Measurements from ENCODE around the gene CNR1. TPM values are rescaled to one million over a fixed set of nuclear protein-coding genes. Genes with fewer than 3 reads are reported as not detected.

Gene CNR1
- total RNA-seq, 1 experiment from 2014 or later: 0.48 TPM

GRCh38 chr6:88174906-88175305 lies 8.8 kb upstream of the CNR1 start:
- H3K36me3 Mint-ChIP-seq: no peaks in the 10 kb centered on the region
- CTCF ChIA-PET: no interaction called here
- H3K4me1 Mint-ChIP-seq: peaks cover 22% of the 10 kb centered on the region
- H3K27ac Mint-ChIP-seq: no peak overlapping the region
- ATAC-seq (no peak), DNase-seq (ENCODE audit: low spot score) (no peak)
- TF ChIP-seq CTCF (IDR thresholded peaks at IDR 0.05) (no peak), HMGXB4 (CRISPR knock-in tag; IDR thresholded peaks at IDR 0.05) (no peak), ZNF263 (CRISPR knock-in tag; IDR thresholded peaks at IDR 0.05; ENCODE audit: low read depth) (no peak), GTF2I (CRISPR knock-in tag; conservative IDR thresholded peaks at IDR 0.05) (no peak), ZNF121 (CRISPR knock-in tag; IDR thresholded peaks at IDR 0.05) (no peak), RORB (CRISPR knock-in tag; IDR thresholded peaks at IDR 0.05) (no peak), JUN (CRISPR knock-in tag; IDR thresholded peaks at IDR 0.05) (no peak), RELA (CRISPR knock-in tag; IDR thresholded peaks at IDR 0.05; ENCODE audit: borderline replicate concordance) (no peak), FOXK1 (CRISPR knock-in tag; IDR thresholded peaks at IDR 0.05) (no peak), KAT7 (CRISPR knock-in tag; IDR thresholded peaks at IDR 0.05; ENCODE audit: borderline replicate concordance) (no peak), NR2C2 (CRISPR knock-in tag; IDR thresholded peaks at IDR 0.05) (no peak), EMX1 (CRISPR knock-in tag; IDR thresholded peaks at IDR 0.05) (no peak), SP1 (CRISPR knock-in tag; conservative IDR thresholded peaks at IDR 0.05) (no peak)
- TF ChIP-seq, protein P1, sequence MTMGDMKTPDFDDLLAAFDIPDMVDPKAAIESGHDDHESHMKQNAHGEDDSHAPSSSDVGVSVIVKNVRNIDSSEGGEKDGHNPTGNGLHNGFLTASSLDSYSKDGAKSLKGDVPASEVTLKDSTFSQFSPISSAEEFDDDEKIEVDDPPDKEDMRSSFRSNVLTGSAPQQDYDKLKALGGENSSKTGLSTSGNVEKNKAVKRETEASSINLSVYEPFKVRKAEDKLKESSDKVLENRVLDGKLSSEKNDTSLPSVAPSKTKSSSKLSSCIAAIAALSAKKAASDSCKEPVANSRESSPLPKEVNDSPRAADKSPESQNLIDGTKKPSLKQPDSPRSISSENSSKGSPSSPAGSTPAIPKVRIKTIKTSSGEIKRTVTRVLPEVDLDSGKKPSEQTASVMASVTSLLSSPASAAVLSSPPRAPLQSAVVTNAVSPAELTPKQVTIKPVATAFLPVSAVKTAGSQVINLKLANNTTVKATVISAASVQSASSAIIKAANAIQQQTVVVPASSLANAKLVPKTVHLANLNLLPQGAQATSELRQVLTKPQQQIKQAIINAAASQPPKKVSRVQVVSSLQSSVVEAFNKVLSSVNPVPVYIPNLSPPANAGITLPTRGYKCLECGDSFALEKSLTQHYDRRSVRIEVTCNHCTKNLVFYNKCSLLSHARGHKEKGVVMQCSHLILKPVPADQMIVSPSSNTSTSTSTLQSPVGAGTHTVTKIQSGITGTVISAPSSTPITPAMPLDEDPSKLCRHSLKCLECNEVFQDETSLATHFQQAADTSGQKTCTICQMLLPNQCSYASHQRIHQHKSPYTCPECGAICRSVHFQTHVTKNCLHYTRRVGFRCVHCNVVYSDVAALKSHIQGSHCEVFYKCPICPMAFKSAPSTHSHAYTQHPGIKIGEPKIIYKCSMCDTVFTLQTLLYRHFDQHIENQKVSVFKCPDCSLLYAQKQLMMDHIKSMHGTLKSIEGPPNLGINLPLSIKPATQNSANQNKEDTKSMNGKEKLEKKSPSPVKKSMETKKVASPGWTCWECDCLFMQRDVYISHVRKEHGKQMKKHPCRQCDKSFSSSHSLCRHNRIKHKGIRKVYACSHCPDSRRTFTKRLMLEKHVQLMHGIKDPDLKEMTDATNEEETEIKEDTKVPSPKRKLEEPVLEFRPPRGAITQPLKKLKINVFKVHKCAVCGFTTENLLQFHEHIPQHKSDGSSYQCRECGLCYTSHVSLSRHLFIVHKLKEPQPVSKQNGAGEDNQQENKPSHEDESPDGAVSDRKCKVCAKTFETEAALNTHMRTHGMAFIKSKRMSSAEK (CRISPR knock-in tag; IDR thresholded peaks at IDR 0.05; ENCODE audit: borderline replicate concordance): no peak
- POLR2A ChIA-PET: interaction anchor here (0.6 kb wide), 1 partner anchor 726 kb away, joined by 5 read pairs; no protein-coding TSS in a partner anchor
- H3K9me3 Mint-ChIP-seq: no peaks in the 10 kb centered on the region
- H3K4me3 Mint-ChIP-seq: no peak overlapping the region
- peaks cover 12% of the 10 kb centered on the region for H3K27me3 Mint-ChIP-seq (ENCODE audit: low read depth)

DNA sequence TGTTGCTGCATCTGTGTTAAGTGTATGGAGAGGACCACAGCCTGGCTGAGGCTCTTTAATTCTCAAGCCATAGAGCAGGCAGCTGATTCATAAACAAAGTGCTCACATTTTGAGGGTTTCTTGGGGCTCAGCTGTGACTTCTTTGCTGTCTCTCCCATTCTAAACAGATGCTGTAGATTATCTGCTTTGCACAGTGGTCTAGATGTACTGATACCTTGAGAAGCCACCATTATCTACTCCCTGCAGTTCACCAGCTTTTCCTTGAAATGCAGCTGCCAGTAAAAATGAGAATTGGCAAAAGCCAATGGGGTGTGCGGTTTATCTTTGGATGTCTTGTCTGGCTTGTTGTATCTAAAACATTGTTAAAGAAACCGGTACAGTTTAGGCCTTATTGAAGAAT lies 5.2 kb upstream of the CNR1 start:
- Mint-ChIP-seq H3K27me3 (ENCODE audit: low read depth) (peaks cover 43% of the 10 kb centered on the region), H3K4me1 (peaks cover 17% of the 10 kb centered on the region), H3K36me3 (no peaks in the 10 kb centered on the region), H3K9me3 (no peaks in the 10 kb centered on the region), H3K27ac (no peak overlapping the region), H3K4me3 (no peak overlapping the region)
- ChIA-PET POLR2A (no interaction called here), CTCF (no interaction called here)
- TF ChIP-seq ATF1 (CRISPR knock-in tag; IDR thresholded peaks at IDR 0.05) (no peak), TEAD1 (CRISPR knock-in tag; IDR thresholded peaks at IDR 0.05) (no peak)
- TF ChIP-seq, protein P2, sequence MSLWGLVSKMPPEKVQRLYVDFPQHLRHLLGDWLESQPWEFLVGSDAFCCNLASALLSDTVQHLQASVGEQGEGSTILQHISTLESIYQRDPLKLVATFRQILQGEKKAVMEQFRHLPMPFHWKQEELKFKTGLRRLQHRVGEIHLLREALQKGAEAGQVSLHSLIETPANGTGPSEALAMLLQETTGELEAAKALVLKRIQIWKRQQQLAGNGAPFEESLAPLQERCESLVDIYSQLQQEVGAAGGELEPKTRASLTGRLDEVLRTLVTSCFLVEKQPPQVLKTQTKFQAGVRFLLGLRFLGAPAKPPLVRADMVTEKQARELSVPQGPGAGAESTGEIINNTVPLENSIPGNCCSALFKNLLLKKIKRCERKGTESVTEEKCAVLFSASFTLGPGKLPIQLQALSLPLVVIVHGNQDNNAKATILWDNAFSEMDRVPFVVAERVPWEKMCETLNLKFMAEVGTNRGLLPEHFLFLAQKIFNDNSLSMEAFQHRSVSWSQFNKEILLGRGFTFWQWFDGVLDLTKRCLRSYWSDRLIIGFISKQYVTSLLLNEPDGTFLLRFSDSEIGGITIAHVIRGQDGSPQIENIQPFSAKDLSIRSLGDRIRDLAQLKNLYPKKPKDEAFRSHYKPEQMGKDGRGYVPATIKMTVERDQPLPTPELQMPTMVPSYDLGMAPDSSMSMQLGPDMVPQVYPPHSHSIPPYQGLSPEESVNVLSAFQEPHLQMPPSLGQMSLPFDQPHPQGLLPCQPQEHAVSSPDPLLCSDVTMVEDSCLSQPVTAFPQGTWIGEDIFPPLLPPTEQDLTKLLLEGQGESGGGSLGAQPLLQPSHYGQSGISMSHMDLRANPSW (CRISPR knock-in tag; conservative IDR thresholded peaks at IDR 0.05; ENCODE audit: low read depth): no peak
- TF ChIP-seq, protein P3, sequence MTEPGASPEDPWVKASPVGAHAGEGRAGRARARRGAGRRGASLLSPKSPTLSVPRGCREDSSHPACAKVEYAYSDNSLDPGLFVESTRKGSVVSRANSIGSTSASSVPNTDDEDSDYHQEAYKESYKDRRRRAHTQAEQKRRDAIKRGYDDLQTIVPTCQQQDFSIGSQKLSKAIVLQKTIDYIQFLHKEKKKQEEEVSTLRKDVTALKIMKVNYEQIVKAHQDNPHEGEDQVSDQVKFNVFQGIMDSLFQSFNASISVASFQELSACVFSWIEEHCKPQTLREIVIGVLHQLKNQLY (CRISPR knock-in tag; IDR thresholded peaks at IDR 0.05): no peak
- ATAC-seq (no peak), DNase-seq (ENCODE audit: low spot score) (no peak)

Data from WTC11 (cell line).